Breast epithelium (tissue), 4 donors: ENCODE results near the gene SLC22A31. TPM values are rescaled to one million over a fixed set of nuclear protein-coding genes. Genes with fewer than 3 reads are reported as not detected.

Experiments
- DNase-seq, 2 donors: peaks; one replicate each; pipeline ENCODE4 v3.0.0-alpha.2; 2019; ENCODE audit warnings: low spot score in 2 of 2
- H3K27ac ChIP-seq, 2 donors: fragments of 200-600 bp; sonication (generic) in 1 of 2; one replicate each; pipeline ENCODE4 v1.5.1; 2016 to 2019; ENCODE audit warnings: mild to moderate bottlenecking in 1 of 2
- H3K27me3 ChIP-seq, 2 donors: fragments of 200-600 bp; sonication (generic) in 1 of 2; one replicate each; pipeline versions ENCODE4 v1.5.1 to v1.6.0; 2017 to 2019; ENCODE audit warnings: control low read depth in 1 of 2, mild to moderate bottlenecking in 1 of 2
- H3K36me3 ChIP-seq: fragments of 200-600 bp; one replicate; pipeline ENCODE4 v1.5.1; 2019
- H3K4me1 ChIP-seq, 2 donors: fragments of 200-600 bp; sonication (generic); one replicate each; pipeline ENCODE4 v1.5.1; 2016 to 2019; ENCODE audit warnings: control low read depth in 1 of 2
- H3K4me3 ChIP-seq, 3 donors: fragments of 200-600 bp; sonication (generic); 1 replicate in 2 of 3; 2 replicates in 1 of 3; pipeline ENCODE4 v1.5.1; 2016 to 2019; ENCODE audit warnings: mild to moderate bottlenecking in 3 of 3, moderate library complexity in 2 of 3
- H3K9me3 ChIP-seq, 2 donors: fragments of 200-600 bp; sonication (generic) in 1 of 2; one replicate each; pipeline ENCODE4 v1.5.1; 2016 to 2019; ENCODE audit warnings: control low read depth in 1 of 2
- POLR2A ChIP-seq: fragments of 450-650 bp; IDR thresholded peaks from one replicate; pipeline ENCODE4 v1.6.1; 2016; ENCODE audit warnings: antibody characterized with exemption, mild to moderate bottlenecking, moderate library complexity
- POLR2AphosphoS5 ChIP-seq, 3 donors: sonication (generic); formaldehyde crosslinking; IDR thresholded peaks; one replicate each; pipeline ENCODE4 v1.6.1; 2017; ENCODE audit warnings: antibody characterized with exemption in 3 of 3
- intact Hi-C: fragments of 100-400 bp; cut with DNase I; formaldehyde crosslinking; loops from one replicate; pipeline ENCODE4 v1.15.1; 2023; ENCODE audit warnings: low total_unique reads
- total RNA-seq, 3 donors: library from RNA; depleted of rRNA; stranded (reverse); fragments of >200 nt; gene quantifications; one replicate each; pipeline ENCODE4 v1.1.0, GENCODE V29; 2016
- TF ChIP-seq, protein P1 (sequence below), 3 donors: fragments of 450-650 bp; IDR thresholded peaks; one replicate each; pipeline ENCODE4 v1.5.1; 2016 to 2017; ENCODE audit warnings: antibody characterized with exemption in 3 of 3, mild to moderate bottlenecking in 3 of 3, moderate library complexity in 3 of 3

Gene SLC22A31
- total RNA-seq, 3 donors from 2014 or later, result not detected

DNA sequence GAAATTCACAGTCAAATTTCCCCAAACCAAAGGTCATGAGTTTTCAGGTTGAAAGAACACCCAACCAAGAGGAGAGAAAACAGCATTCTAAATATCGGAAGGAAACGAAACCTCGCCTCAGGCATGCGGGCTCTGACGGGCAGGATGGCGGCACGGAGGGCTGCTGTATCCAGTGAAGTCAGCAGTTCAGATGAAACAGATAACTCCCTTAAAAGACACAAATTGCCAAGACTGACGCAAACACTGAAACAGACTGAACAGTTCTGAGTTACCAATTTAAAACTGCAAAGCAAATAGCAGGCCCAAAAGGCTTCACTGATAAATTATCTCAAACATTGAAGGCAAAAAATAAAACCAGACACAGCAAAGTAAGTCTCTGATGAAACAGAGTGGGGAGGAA is 49.4 kb downstream of the SLC22A31 start:
- intact Hi-C loops, result no loop called here
- no peaks in the 10 kb centered on the region for H3K27me3 ChIP-seq

DNA sequence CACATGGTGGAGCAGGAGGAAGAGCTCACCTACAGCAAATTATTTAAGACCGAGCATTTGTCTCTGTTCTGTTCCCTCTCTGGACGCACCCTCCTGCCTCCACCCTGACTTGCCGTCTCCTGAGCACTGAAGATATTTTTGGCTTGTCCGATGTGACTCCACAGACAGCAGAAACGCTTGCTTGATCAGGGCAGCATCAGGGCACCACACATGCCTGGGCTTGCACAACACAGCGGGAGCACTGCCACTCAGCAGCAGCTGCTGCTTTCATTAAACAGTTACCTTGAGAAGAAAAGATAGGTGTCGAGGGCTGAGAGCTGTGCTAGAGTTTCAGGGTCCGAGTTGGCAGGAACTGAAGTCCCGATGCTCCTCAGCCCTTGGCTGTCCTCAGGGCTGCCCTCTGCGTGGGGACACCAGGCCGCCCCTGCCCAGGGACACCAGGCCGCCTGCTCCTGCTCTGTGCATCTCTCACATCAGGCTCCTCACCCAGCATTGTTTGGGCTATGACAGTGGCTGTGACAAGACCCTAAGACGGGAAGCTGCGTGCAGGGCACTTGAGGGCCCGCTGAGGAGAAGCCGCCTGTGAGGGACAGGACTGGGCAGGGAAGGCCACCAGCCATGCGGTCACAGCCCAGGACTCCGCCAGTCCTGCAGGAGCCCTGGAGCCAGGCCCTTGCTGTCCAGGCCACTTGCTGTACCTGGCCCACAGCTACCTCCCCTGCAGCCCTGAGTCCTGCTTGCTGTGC is 50.1 kb downstream of the SLC22A31 start:
- DNase-seq, result no peak
- H3K4me1 ChIP-seq, result peaks cover 3 to 16% of the 10 kb centered on the region in 2 donors
- intact Hi-C loops, result no loop called here
- H3K9me3 ChIP-seq, result peaks cover 9 to 10% of the 10 kb centered on the region in 2 donors
- H3K36me3 ChIP-seq, result no peaks in the 10 kb centered on the region
- TF ChIP-seq, protein P1, sequence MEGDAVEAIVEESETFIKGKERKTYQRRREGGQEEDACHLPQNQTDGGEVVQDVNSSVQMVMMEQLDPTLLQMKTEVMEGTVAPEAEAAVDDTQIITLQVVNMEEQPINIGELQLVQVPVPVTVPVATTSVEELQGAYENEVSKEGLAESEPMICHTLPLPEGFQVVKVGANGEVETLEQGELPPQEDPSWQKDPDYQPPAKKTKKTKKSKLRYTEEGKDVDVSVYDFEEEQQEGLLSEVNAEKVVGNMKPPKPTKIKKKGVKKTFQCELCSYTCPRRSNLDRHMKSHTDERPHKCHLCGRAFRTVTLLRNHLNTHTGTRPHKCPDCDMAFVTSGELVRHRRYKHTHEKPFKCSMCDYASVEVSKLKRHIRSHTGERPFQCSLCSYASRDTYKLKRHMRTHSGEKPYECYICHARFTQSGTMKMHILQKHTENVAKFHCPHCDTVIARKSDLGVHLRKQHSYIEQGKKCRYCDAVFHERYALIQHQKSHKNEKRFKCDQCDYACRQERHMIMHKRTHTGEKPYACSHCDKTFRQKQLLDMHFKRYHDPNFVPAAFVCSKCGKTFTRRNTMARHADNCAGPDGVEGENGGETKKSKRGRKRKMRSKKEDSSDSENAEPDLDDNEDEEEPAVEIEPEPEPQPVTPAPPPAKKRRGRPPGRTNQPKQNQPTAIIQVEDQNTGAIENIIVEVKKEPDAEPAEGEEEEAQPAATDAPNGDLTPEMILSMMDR (IDR thresholded peaks at IDR 0.05), result no peak
- TF ChIP-seq POLR2A, result no peak
- TF ChIP-seq POLR2AphosphoS5 (IDR thresholded peaks at IDR 0.05), result no peak
- H3K27ac ChIP-seq, result no peak overlapping the region
- H3K4me3 ChIP-seq, result no peak overlapping the region
- H3K27me3 ChIP-seq, result no peaks in the 10 kb centered on the region

More for the DNA sequence above, 49.4 kb downstream of the SLC22A31 start:
- H3K4me1 ChIP-seq, result peaks cover 4 to 18% of the 10 kb centered on the region in 2 donors
- no peaks in the 10 kb centered on the region for H3K36me3 ChIP-seq
- TF ChIP-seq POLR2A, result no peak
- no peak overlapping the region for H3K4me3 ChIP-seq
- peaks cover 9 to 10% of the 10 kb centered on the region in 2 donors for H3K9me3 ChIP-seq
- no peak overlapping the region for H3K27ac ChIP-seq
- no peak for DNase-seq

DNA sequence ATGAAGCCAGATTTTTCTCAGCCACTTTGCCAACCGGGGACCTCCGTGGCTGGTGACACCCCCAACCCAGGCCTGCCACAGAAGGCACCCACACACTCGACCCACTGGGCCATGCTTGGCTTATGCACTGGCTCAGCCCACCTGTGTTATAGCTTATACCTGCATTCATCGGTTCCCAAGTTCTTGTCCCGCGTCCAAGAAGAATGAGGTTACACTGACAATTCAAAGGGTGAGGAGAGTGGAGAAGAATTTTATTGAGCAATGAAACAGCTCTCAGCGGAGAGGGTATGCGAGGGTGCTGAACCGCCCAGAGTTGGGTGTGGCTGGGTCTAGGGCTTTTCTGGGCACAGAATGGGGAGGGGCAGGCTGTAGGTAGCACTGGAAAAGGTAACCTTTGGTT is 51.0 kb downstream of the SLC22A31 start:
- Histone ChIP-seq H3K4me3 (no peak overlapping the region), H3K9me3 (peaks cover 9 to 10% of the 10 kb centered on the region in 2 donors), H3K4me1 (peaks cover 0 to 7% of the 10 kb centered on the region in 2 donors), H3K27me3 (no peaks in the 10 kb centered on the region), H3K36me3 (no peaks in the 10 kb centered on the region), H3K27ac (no peak overlapping the region)
- intact Hi-C loops, result no loop called here
- DNase-seq, result no peak
- TF ChIP-seq POLR2AphosphoS5 (IDR thresholded peaks at IDR 0.05) (no peak), POLR2A (no peak)
- TF ChIP-seq, protein P1 (IDR thresholded peaks at IDR 0.05), result no peak

DNA sequence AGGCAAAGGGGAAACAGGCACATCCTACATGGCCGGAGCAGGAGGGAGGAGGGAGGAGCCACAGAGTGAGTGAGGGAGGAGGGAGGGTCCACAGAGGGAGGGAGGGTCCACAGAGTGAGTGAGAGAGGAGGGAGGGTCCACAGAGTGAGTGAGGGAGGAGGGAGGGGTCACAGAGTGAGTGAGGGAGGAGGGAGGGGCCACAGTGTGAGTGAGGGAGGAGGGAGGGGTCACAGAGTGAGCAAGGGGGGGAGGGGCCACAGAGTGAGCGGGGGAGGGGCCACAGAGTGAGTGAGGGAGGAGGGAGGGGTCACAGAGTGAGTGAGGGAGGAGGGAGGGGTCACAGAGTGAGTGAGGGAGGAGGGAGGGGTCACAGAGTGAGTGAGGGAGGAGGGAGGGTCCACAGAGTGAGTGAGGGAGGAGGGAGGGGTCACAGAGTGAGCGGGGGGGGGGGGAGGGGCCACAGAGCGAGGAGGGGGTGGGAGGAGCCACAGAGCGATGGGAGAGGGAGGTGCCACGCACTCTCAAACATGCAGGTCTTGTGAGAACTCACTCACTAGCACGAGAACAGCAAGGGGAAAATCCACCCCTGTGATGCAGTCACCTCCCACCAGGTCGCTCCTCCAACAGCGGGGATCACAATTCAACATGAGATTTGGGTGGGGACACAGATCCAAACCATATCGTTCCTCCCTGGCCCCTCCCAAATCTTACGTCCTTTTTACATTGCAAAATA is 53.1 kb downstream of the SLC22A31 start:
- intact Hi-C loops, result no loop called here
- no peaks in the 10 kb centered on the region for H3K36me3 ChIP-seq
- H3K4me3 ChIP-seq, result no peak overlapping the region
- H3K27ac ChIP-seq, result no peak overlapping the region
- H3K27me3 ChIP-seq, result no peaks in the 10 kb centered on the region
- TF ChIP-seq, protein P1 (IDR thresholded peaks at IDR 0.05), result no peak
- TF ChIP-seq POLR2A (no peak), POLR2AphosphoS5 (IDR thresholded peaks at IDR 0.05) (no peak)
- DNase-seq, result no peak
- H3K4me1 ChIP-seq, result no peaks in the 10 kb centered on the region
- H3K9me3 ChIP-seq, result peaks cover 9 to 10% of the 10 kb centered on the region in 2 donors

DNA sequence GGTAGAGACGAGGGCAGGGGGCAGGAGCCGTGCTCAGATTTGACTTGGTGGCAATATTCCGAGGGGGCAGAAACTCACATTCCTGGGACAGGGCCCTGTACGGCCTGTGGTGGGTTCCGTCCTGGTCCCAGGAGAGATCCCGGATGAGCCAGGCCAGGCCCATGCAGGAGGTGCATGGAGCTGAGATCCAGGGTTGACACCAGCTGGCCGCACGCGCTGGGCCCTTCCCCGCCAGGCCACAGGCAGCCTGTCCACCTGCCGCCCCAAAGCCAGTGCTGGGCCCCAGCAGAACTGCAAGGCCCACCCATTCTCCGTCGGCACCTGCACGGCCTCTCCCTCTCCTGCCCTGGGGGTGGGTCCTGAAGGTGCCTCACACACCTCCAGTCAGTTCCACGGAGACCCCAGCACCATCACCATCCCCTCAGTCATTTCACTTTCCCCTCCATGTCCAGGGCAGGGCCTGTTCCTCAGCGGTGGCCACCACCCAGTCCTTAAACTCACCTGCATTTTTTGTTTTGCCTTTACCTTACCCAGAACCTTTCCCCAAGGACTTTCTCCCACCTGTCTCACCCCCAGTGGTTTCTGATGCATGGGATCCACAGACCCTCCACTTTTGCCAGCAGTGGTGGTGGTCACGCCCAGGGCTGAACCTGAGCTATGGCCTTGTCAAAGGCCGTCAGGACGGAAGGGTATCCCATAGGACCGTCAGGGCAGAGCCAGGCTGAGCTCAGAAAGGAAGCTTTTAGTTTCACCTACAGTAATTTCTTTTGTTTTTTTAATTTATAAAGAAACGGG is 53.9 kb downstream of the SLC22A31 start:
- no peak for DNase-seq
- Histone ChIP-seq H3K36me3 (no peaks in the 10 kb centered on the region), H3K27me3 (no peaks in the 10 kb centered on the region), H3K4me3 (no peak overlapping the region), H3K9me3 (peaks cover 9 to 10% of the 10 kb centered on the region in 2 donors), H3K27ac (no peak overlapping the region), H3K4me1 (no peaks in the 10 kb centered on the region)
- intact Hi-C loops, result no loop called here
- TF ChIP-seq POLR2A (no peak), POLR2AphosphoS5 (IDR thresholded peaks at IDR 0.05) (no peak)
- TF ChIP-seq, protein P1 (IDR thresholded peaks at IDR 0.05), result no peak
